ENCODE results near the gene IL36G. TPM values are rescaled to one million over a fixed set of nuclear protein-coding genes. Genes with fewer than 3 reads are reported as not detected.

IL36G gene
- total RNA-seq, 2 experiments from 2014 or later, result not detected

DNA sequence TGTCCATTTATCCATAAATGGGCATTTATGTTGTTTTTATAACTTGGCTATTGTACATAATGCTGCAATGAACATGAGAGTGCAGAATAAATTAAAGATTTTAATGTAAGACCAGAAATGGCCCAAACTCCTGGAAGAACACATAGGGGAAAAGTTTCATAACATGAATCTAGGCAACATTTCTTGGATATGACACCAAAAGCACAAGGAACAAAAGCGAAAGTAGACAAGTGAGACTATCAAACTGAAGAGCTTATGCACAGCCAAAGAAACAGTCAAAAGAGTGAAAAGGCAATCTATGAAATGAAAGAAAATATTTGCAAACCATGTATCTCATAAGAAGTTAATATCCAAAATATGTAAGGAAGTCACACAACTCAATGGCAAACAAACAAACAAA lies 33.3 kb downstream of the IL36G start:
- Mint-ChIP-seq H3K9me3 (no peaks in the 10 kb centered on the region), H3K4me3 (no peak overlapping the region), H3K27me3 (no peaks in the 10 kb centered on the region), H3K27ac (no peak overlapping the region), H3K4me1 (ENCODE audit: low read depth) (peaks cover 22% of the 10 kb centered on the region), H3K36me3 (ENCODE audit: low read depth) (no peaks in the 10 kb centered on the region)
- Histone ChIP-seq H3K9me3 (ENCODE audit: control insufficient read depth in 1 of 2, insufficient read depth in 1 of 2, low read length in 2 of 2) (peaks cover 0 to 3% of the 10 kb centered on the region in 2 experiments), H3K27ac (ENCODE audit: low read depth in 1 of 2, low read length in 2 of 2) (no peak overlapping the region), H3K4me3 (ENCODE audit: low read length) (no peak overlapping the region), H3K36me3 (ENCODE audit: insufficient read depth, low read length) (no peaks in the 10 kb centered on the region), H3K4me1 (ENCODE audit: insufficient read depth, low read length) (peaks cover 7% of the 10 kb centered on the region), H3K27me3 (ENCODE audit: control insufficient read depth in 1 of 2, insufficient read depth in 2 of 2, low read length in 2 of 2) (no peaks in the 10 kb centered on the region)
- ATAC-seq (ENCODE audit: poor library complexity), result no peak
- TF ChIP-seq, protein P1, sequence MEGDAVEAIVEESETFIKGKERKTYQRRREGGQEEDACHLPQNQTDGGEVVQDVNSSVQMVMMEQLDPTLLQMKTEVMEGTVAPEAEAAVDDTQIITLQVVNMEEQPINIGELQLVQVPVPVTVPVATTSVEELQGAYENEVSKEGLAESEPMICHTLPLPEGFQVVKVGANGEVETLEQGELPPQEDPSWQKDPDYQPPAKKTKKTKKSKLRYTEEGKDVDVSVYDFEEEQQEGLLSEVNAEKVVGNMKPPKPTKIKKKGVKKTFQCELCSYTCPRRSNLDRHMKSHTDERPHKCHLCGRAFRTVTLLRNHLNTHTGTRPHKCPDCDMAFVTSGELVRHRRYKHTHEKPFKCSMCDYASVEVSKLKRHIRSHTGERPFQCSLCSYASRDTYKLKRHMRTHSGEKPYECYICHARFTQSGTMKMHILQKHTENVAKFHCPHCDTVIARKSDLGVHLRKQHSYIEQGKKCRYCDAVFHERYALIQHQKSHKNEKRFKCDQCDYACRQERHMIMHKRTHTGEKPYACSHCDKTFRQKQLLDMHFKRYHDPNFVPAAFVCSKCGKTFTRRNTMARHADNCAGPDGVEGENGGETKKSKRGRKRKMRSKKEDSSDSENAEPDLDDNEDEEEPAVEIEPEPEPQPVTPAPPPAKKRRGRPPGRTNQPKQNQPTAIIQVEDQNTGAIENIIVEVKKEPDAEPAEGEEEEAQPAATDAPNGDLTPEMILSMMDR (IDR thresholded peaks at IDR 0.05), result no peak
- ChIA-PET CTCF (no interaction called here), POLR2A (no interaction called here)
- intact Hi-C loops (cut with DNase I, micrococcal nuclease), result no loop called here
- DNase-seq, result no peak

DNA sequence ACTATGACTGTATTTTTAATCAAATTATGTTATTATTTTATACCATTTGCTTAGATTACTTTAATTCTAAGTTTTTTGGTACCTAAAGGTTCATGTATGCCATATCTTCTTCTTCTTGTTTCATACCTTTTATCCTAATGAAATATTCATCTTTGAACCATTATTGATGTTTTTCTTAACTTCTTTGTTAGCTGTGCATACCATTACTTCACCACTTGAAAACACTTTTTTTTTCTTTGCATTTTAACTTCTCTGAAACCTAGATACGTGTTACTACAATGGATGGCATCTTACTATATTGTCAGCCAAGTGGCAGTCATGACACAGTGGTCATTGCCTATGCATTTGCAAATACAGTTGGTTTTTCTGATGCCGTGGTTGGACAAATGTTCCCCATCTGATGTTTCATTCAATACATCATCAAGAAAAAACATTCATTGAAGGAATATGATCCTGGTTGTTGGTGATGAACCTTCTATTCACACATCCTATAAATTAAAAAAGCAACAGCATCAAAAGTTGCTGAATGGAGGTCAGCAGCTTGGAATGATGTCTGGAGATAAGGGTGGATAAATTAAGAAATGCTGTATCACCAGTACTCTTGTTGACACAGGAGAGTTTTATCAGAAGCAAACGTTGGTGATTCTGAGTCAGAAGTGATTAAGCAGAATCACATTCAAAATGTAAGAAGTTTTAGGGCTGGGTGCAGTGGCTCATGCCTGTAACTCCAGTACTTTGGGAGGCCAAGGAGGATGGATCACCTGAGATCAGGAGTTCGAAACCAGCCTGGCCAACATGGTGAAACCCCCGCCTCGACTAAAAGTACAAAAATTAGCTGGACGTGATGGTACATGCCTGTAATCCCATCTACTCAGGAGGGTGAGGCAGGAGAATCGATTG lies 34.9 kb downstream of the IL36G start:
- H3K4me3 Mint-ChIP-seq, result no peak overlapping the region
- no peak for ATAC-seq (ENCODE audit: poor library complexity)
- intact Hi-C loops (cut with DNase I, micrococcal nuclease), result no loop called here
- ChIA-PET CTCF (no interaction called here), POLR2A (no interaction called here)
- Histone ChIP-seq H3K27me3 (ENCODE audit: control insufficient read depth in 1 of 2, insufficient read depth in 2 of 2, low read length in 2 of 2) (no peaks in the 10 kb centered on the region), H3K36me3 (ENCODE audit: insufficient read depth, low read length) (no peaks in the 10 kb centered on the region), H3K9me3 (ENCODE audit: control insufficient read depth in 1 of 2, insufficient read depth in 1 of 2, low read length in 2 of 2) (peaks cover 0 to 3% of the 10 kb centered on the region in 2 experiments), H3K27ac (ENCODE audit: low read depth in 1 of 2, low read length in 2 of 2) (no peak overlapping the region), H3K4me1 (ENCODE audit: insufficient read depth, low read length) (peaks cover 7% of the 10 kb centered on the region), H3K4me3 (ENCODE audit: low read length) (no peak overlapping the region)
- H3K4me1 Mint-ChIP-seq (ENCODE audit: low read depth), result peaks cover 23% of the 10 kb centered on the region
- no peak for DNase-seq
- no peaks in the 10 kb centered on the region for H3K9me3 Mint-ChIP-seq
- H3K27ac Mint-ChIP-seq, result no peak overlapping the region
- TF ChIP-seq, protein P1 (IDR thresholded peaks at IDR 0.05), result no peak
- H3K36me3 Mint-ChIP-seq (ENCODE audit: low read depth), result no peaks in the 10 kb centered on the region
- peaks cover 7% of the 10 kb centered on the region for H3K27me3 Mint-ChIP-seq

DNA sequence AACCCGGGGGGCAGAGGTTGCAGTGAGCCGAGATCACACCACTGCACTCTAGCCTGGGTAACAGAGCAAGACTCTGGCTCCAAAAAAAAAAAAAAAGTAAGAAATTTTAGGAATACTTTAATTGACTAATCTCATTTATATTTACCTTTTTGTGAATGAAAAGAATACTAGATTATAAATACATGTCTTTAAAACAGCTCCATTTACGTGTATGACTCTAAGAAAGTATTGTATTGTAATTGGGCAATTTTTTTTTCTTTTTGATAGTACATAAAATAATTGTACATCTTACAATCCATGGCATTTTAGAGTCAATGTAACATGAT lies 35.5 kb downstream of the IL36G start:
- no peak overlapping the region for H3K4me3 Mint-ChIP-seq
- Histone ChIP-seq H3K4me1 (ENCODE audit: insufficient read depth, low read length) (peaks cover 7% of the 10 kb centered on the region), H3K36me3 (ENCODE audit: insufficient read depth, low read length) (no peaks in the 10 kb centered on the region), H3K27ac (ENCODE audit: low read depth in 1 of 2, low read length in 2 of 2) (no peak overlapping the region), H3K27me3 (ENCODE audit: control insufficient read depth in 1 of 2, insufficient read depth in 2 of 2, low read length in 2 of 2) (no peaks in the 10 kb centered on the region), H3K9me3 (ENCODE audit: control insufficient read depth in 1 of 2, insufficient read depth in 1 of 2, low read length in 2 of 2) (peaks cover 0 to under 1% of the 10 kb centered on the region in 2 experiments), H3K4me3 (ENCODE audit: low read length) (no peak overlapping the region)
- ChIA-PET CTCF (no interaction called here), POLR2A (no interaction called here)
- DNase-seq, result no peak
- H3K27me3 Mint-ChIP-seq, result peaks cover 7% of the 10 kb centered on the region
- H3K27ac Mint-ChIP-seq, result no peak overlapping the region
- intact Hi-C loops (cut with DNase I, micrococcal nuclease), result no loop called here
- no peaks in the 10 kb centered on the region for H3K9me3 Mint-ChIP-seq
- peaks cover 19% of the 10 kb centered on the region for H3K4me1 Mint-ChIP-seq (ENCODE audit: low read depth)
- H3K36me3 Mint-ChIP-seq (ENCODE audit: low read depth), result no peaks in the 10 kb centered on the region
- TF ChIP-seq, protein P1 (IDR thresholded peaks at IDR 0.05), result no peak
- no peak for ATAC-seq (ENCODE audit: poor library complexity)

All from CD4-positive, alpha-beta T cell (primary cell).